Measurements from ENCODE around the gene ST7L.

- TF ChIP-seq TAF1 (IDR thresholded peaks at IDR 0.05; ENCODE audit: low read depth): no peak
- no peak for TF ChIP-seq CEBPB (IDR thresholded peaks at IDR 0.05)
- no peak for TF ChIP-seq RAD21 (IDR thresholded peaks at IDR 0.05; ENCODE audit: low read depth)
These were observed 74.8 kb downstream of the ST7L start for GRCh38 chr1:112544011-112544688.
